Chondrocyte (in vitro differentiated cells): ENCODE measurements around the gene TRAF1. TPM values are rescaled to one million over a fixed set of nuclear protein-coding genes. Genes with fewer than 3 reads are reported as not detected.

Experiments used
- DNase-seq: peaks from one replicate; pipeline ENCODE4 v3.0.0; 2021; ENCODE audit warnings: mixed read lengths, low spot score
- H3K27ac Mint-ChIP-seq: one replicate; pipeline ENCODE4 v1.8.0; 2021; ENCODE audit warnings: mild to moderate bottlenecking, moderate library complexity, mixed read lengths; ENCODE audit not compliant: unreplicated experiment
- H3K27me3 Mint-ChIP-seq: 2 replicates; pipeline ENCODE4 v1.8.0; 2021; ENCODE audit warnings: low read depth, mixed read lengths
- H3K36me3 Mint-ChIP-seq: 2 replicates; pipeline ENCODE4 v1.8.0; 2021; ENCODE audit warnings: low read depth, mixed read lengths
- H3K4me1 Mint-ChIP-seq: 2 replicates; pipeline ENCODE4 v1.8.0; 2021; ENCODE audit warnings: low read depth, mild to moderate bottlenecking, mixed read lengths
- H3K4me3 Mint-ChIP-seq: one replicate; pipeline ENCODE4 v1.8.0; 2021; ENCODE audit warnings: mild to moderate bottlenecking, moderate library complexity, mixed read lengths; ENCODE audit not compliant: unreplicated experiment
- H3K9me3 Mint-ChIP-seq: 2 replicates; pipeline ENCODE4 v1.8.0; 2021; ENCODE audit warnings: low read depth, mixed read lengths
- total RNA-seq: library from RNA; stranded (reverse); gene quantifications from 3 replicates; pipeline ENCODE4 v1.2.1, GENCODE V29; 2021
- TF ChIP-seq, protein P1 (sequence below): fragments of 200-600 bp; sonication (generic); IDR thresholded peaks from 2 replicates; pipeline ENCODE4 v1.5.0; 2021; ENCODE audit warnings: antibody characterized with exemption, mild to moderate bottlenecking, moderate library complexity

The TRAF1 gene
- total RNA-seq, 1 donor from 2014 or later, result 10.8 TPM

- Mint-ChIP-seq H3K4me1 (peaks cover 84% of the 10 kb centered on the region), H3K27ac (peak overlapping the region; percentile 99), H3K36me3 (no peaks in the 10 kb centered on the region), H3K4me3 (no peak overlapping the region), H3K27me3 (no peaks in the 10 kb centered on the region), H3K9me3 (no peaks in the 10 kb centered on the region)
- DNase-seq, result no peak
- TF ChIP-seq, protein P1, sequence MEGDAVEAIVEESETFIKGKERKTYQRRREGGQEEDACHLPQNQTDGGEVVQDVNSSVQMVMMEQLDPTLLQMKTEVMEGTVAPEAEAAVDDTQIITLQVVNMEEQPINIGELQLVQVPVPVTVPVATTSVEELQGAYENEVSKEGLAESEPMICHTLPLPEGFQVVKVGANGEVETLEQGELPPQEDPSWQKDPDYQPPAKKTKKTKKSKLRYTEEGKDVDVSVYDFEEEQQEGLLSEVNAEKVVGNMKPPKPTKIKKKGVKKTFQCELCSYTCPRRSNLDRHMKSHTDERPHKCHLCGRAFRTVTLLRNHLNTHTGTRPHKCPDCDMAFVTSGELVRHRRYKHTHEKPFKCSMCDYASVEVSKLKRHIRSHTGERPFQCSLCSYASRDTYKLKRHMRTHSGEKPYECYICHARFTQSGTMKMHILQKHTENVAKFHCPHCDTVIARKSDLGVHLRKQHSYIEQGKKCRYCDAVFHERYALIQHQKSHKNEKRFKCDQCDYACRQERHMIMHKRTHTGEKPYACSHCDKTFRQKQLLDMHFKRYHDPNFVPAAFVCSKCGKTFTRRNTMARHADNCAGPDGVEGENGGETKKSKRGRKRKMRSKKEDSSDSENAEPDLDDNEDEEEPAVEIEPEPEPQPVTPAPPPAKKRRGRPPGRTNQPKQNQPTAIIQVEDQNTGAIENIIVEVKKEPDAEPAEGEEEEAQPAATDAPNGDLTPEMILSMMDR, result peak; percentile 24
Measured at GRCh38 chr9:120936764-120937122, 10.1 kb upstream of the TRAF1 start.

- Mint-ChIP-seq H3K27me3 (no peaks in the 10 kb centered on the region), H3K27ac (peak overlapping the region; percentile 99), H3K36me3 (no peaks in the 10 kb centered on the region), H3K9me3 (no peaks in the 10 kb centered on the region), H3K4me1 (peaks cover 84% of the 10 kb centered on the region), H3K4me3 (peak overlapping the region; percentile 51)
- TF ChIP-seq, protein P1, result peak; percentile 98
- no peak for DNase-seq
Measured at GRCh38 chr9:120936011-120936763, 9.6 kb upstream of the TRAF1 start.

DNA sequence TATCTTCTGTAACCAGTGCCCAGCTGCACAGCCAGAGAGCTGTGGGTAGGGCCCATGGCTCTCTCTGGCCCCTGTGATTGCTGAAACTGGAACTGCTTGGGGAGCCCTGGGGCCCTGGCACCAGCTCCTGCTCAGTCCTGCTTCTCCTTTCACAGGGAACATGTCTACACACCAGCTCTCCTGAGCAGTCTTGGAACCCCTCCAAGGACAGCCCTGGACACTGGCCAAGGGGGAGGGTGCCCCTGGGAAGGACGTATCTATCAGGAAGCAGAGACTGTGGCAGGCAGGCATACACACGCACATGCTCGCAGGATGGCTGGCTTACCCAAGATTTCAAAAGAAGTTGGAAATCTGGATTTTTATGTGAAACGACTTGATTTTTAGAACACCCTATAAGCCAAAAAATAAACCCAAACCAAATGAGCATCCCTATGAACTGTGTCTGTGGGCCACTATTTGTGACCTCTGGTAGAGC, 8.8 kb upstream of the TRAF1 start:
- H3K9me3 Mint-ChIP-seq, result no peaks in the 10 kb centered on the region
- H3K27ac Mint-ChIP-seq, result peak overlapping the region; percentile 99
- peak overlapping the region; percentile 51 for H3K4me3 Mint-ChIP-seq
- H3K36me3 Mint-ChIP-seq, result no peaks in the 10 kb centered on the region
- no peaks in the 10 kb centered on the region for H3K27me3 Mint-ChIP-seq
- TF ChIP-seq, protein P1, result no peak
- DNase-seq, result peak; percentile 98
- H3K4me1 Mint-ChIP-seq, result peaks cover 82% of the 10 kb centered on the region

GRCh38 chr9:120934281-120934680, 7.7 kb upstream of the TRAF1 start:
- Mint-ChIP-seq H3K36me3 (no peaks in the 10 kb centered on the region), H3K4me3 (no peak overlapping the region), H3K27ac (peak overlapping the region; percentile 99), H3K4me1 (peaks cover 91% of the 10 kb centered on the region), H3K9me3 (no peaks in the 10 kb centered on the region), H3K27me3 (no peaks in the 10 kb centered on the region)
- DNase-seq, result no peak
- TF ChIP-seq, protein P1, result no peak

DNA sequence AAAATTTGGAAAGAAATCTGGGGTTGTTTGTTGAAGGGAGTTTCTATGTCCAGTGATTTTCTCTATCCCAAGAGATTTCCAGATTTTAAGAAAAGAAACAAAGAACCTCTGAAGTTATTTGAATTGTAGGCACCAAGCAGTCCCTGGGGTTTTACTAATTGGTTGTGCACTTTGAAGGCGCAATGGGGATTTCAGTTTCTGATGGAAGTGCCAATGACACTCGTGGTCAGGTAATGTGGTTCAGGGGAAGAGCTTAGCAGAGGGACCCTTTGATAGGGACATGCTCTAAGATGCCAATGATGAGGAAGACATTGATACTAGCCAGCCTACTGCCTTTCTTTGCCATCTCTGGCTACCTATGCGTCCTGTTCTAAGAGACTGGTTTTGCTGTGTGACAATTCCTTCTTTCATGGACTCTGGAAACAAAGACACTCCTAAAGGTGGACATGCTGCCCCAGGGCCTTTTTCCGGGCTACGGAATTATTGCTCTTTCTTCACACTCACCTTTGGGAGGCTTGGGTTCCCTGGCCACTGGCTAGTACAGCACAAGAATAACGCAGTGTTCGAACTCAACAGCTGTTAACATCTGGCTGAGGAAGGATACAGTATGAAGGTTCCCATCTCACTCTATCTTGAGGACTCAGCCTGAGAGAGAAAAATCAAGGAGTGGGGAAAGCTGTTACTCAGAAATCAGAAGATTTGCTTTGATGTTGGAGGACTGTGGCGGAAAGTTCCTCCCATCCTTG, 6.9 kb upstream of the TRAF1 start:
- Mint-ChIP-seq H3K4me3 (no peak overlapping the region), H3K9me3 (no peaks in the 10 kb centered on the region), H3K27me3 (no peaks in the 10 kb centered on the region), H3K36me3 (no peaks in the 10 kb centered on the region), H3K4me1 (peaks cover 90% of the 10 kb centered on the region), H3K27ac (peak overlapping the region; percentile 99)
- TF ChIP-seq, protein P1, result no peak
- DNase-seq, result no peak
